GM19372 (cell line): ENCODE results near the gene CACNA2D3.
"Not testable (repeated sequence)": the region's sequence is repeated elsewhere in the genome, so short reads cannot be mapped to it uniquely, and the experiment has no call there.

Experiments
- ATAC-seq: cut with Tn5 transposase; IDR thresholded peaks from one replicate; pipeline ENCODE4 v1.9.1; 2021; ENCODE audit warnings: mild to moderate bottlenecking, low read depth, moderate library complexity; ENCODE audit not compliant: unreplicated experiment

Gene CACNA2D3

DNA sequence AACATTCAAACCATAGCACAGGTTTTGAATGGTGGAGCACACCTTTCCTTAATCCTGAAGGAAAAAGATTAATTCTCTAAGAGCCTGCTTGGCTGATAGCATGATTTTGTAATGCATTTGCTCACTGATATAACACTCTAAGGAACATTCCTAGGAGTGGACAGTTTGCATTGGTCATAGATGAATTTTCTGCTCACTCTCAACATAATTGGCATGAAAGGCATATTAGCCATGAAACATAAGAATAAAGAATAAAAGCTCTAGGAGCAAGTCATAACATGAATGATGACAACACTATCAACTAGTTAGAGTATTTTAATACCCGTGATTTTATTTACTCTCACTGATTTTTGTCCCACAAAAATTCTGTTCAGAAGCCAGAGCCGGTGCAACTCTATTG lies 839.8 kb downstream of the CACNA2D3 start:
- no peak for ATAC-seq

DNA sequence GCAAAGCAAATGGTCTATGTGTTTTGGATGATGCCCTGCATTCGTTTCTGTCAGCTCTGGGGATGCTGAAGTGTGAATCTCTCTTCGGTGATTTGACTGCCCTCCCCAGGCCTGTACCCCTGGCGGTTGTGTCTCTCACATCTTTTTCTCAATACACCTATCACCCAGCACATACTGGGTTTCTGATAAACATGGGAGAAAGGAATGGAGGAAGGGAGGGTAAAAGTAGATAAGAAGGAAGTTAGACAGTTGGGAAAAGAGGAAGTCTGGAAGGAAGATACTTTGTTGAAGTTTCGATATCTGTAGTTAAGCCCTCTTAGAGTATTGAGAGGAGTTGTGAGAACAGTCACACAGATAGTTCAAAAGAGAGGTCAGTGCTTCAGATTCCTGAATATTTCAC lies 841.3 kb downstream of the CACNA2D3 start:
- no peak for ATAC-seq

DNA sequence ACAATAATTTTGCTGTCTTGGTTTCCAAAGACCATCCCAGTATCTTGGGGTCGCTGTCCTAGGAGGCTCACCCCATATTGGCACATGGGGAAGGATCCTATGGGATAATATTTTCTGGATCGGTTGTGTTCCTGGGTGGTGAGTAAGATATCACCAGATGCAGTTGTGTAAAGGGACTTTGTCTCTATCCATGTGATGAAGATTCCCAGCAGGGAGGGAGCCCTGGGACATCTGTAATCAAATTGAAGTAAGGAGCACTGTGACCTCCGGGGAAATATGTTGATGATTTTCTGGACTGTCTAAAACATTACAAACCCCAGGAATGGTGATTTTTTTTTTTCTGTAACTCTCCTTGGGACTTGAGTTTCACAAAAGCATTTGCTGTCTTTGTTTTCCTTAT lies 841.7 kb downstream of the CACNA2D3 start:
- ATAC-seq = no peak

GRCh38 chr3:54965746-54966145 lies 843.4 kb downstream of the CACNA2D3 start:
- no peak for ATAC-seq

DNA sequence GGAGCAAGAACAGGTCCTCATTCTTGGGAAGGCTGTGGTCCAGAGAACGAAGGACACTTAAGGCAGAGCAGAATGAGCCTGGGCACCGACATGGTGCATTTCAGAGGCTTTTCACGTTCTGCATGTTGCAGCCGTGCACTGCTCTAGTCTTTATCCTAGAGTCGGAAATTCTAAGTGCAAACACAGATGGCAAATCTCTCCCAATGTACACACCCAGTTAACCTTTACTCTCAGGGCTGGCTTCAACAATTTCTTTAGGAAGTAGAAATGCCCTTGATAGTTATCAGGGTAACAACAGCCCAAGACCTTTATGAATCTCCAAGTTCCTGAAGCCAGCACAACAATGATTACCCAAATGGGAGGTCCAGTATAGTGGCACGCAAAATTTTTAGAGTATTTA lies 844.6 kb downstream of the CACNA2D3 start:
- ATAC-seq = no peak

- no peak for ATAC-seq
Measured at GRCh38 chr3:54967731-54968161, 845.4 kb downstream of the CACNA2D3 start.

DNA sequence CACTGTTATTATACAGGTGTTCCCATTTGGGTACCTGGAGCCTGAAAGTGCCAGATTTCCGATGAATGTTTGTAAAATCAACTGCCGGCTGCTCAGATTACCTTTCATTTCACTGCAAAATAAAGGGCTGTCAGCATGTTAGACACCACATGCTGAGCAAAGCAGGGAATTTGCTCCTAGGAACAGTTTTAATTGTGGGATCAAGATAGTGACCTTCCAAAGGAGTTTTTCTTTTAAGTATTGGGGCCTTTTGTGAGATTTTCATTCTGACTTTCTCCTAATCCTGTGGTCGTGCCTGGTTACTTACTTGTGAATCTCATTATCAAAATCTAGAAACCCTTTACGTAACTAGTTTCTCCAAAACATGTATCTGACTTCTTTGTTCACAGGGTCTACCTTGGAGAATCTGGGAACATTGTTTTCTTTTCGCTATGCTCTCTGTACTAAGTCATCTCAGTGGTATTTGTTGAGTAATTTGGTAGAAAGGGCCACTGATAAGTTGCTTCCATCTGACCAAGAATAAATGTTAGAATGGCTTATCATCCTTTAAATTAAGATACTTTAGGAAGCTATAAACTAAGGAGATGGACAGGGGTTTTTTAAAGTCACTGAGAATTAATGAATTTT lies 846.3 kb downstream of the CACNA2D3 start:
- no peak for ATAC-seq

- no peak for ATAC-seq
Measured at GRCh38 chr3:54969652-54970051, 847.3 kb downstream of the CACNA2D3 start.

DNA sequence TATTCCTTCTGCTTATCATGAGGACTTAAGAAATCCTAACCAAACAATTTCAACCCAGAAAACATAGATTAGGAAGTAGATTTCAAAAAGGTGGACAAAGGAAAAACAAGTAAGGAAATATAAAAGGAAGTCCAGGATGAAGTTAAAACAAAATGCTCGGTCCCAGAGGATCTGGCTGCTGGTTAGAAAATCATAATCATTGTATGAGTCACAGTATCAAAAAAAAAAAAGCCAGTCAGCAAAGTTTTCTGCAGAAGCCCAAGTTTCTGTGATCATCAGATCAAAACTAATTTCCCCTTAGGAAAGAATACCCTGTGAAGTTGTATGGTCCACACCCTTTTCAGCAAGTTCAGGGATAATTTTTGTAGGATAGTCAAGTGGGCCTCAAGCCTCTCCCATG lies 848.5 kb downstream of the CACNA2D3 start:
- no peak for ATAC-seq

DNA sequence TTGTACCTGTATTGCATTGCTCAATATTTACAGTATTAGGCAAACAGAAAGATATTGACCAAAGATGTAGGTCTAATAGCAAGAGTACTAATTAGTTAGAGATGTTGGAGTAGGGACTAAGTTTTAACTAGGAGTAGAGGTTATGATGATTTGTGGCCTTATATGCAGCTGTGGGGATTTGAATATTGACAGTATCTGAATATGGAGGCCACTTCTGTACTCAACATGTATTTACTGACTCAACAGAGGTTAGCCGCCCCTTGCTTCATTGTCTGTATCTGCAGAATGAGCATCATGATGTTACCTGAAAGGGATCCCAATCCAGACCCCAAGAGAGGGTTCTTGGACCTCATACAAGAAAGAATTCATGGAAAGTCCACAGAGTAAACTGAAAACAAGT lies 855.1 kb downstream of the CACNA2D3 start:
- no peak for ATAC-seq

DNA sequence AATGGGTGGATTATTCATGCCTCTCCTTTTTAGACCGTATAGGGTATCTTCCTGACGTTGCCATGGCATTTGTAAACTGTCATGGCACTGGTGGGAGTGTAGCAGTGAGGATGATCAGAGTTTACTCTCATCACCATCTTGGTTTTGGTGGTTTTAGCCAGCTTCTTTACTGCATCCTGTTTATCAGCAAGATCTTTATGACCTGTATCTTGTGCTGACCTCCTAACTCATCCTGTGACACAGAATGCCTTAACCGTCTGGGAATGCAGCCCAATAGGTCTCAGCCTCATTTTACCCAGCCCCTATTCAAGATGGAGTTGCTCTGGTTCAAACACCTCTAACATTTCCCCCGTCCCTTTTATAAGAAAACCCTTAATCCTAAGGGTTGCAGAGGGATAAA lies 855.6 kb downstream of the CACNA2D3 start:
- not testable (repeated sequence) for ATAC-seq

DNA sequence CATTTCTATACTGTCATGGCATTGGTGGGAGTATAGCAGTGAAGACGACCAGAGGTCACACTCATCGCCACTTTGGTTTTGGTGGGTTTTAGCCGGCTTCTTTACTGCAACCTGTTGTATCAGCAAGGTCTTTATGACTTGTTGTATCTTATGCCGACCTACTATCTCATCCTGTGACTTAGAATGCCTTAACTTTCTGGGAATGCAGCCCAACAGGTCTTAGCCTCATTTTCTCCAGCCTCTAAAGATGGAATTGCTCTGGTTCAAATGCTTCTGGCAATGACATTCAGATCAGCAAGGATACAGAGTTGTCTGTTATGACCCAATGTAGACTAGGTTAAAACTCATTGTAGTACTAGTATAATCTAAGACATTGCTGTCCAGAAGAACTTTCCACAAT lies 860.5 kb downstream of the CACNA2D3 start:
- no peak for ATAC-seq

GRCh38 chr3:54983266-54984099 lies 861.1 kb downstream of the CACNA2D3 start:
- no peak for ATAC-seq

- ATAC-seq = no peak
Measured at GRCh38 chr3:54985856-54986255, 863.5 kb downstream of the CACNA2D3 start.

- ATAC-seq = no peak
Measured at GRCh38 chr3:54986294-54986693, 863.9 kb downstream of the CACNA2D3 start.

- ATAC-seq = no peak
Measured at GRCh38 chr3:54987719-54988118, 865.4 kb downstream of the CACNA2D3 start.

- ATAC-seq = no peak
Measured at GRCh38 chr3:54988302-54988837, 866.0 kb downstream of the CACNA2D3 start.

GRCh38 chr3:54988838-54989630 lies 866.7 kb downstream of the CACNA2D3 start:
- ATAC-seq = no peak

DNA sequence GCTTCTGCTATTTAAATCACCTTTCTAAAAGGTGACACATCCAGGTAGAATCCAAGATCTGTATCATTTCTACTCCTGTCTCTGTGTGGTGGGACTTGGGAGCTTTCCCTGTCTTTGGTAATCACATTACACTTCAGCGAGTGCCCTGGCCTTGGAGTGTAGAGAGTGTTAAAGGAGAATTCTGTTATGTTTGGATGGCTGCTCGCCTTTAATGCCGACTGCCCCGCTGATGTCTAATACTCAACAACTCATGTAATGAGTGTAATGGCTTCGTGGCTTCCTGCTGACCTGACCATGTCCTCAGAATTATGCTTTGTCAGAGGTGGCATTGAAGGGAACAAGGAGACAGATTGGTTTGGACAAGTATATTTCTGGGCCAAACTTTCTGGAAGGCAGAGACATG lies 871.8 kb downstream of the CACNA2D3 start:
- ATAC-seq = no peak

DNA sequence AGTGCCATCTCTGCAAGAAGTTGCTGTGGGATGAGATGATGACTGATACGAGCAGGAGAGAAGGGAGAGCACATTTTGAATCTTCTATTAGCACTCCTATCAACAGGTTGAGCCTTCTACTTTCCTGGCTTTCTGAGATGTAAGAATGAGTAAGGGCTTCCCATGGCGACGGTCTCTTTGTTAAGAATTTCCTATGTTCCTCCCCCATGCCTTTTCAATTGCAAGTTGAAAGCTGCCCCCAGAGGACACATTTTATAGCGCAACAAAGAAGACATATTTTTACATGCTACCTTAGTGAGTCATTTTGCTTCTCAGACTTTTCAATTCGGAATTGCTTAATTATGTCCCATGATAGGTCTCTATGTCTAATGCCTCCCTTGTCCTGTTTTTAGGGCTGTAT lies 876.8 kb downstream of the CACNA2D3 start:
- ATAC-seq = no peak

DNA sequence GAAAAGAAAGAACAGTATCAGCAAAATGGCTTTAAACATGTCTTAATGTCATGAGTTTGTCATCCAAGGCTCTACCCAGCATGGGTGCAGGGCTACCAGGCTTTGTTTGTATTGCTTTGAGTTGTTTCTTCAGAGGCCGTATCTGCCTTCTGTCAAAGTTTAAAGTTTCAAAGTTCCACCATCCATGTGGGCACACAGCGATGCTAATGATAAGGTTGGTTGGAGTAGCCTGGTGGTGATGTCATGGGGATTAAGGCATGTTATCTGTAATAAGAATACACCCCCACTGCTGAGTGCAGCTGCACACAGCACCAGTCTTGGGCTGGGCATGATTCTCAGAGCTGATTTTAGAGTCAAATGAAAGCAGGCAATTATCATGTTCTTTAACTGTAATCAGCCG lies 877.5 kb downstream of the CACNA2D3 start:
- no peak for ATAC-seq
